Neural cell (in vitro differentiated cells): Measurements from ENCODE around the gene TRAPPC2L.

Experiments
- EP300 ChIP-seq: fragments of 450-650 bp; conservative IDR thresholded peaks from 2 replicates; pipeline ENCODE4 v1.6.1; 2014; ENCODE audit warnings: antibody characterized with exemption, mild to moderate bottlenecking, moderate library complexity; ENCODE audit not compliant: poor library complexity, severe bottlenecking
- EZH2 ChIP-seq: fragments of 200-600, 300-800 bp; shearing (Covaris generic), sonication (generic); IDR thresholded peaks from 2 replicates; pipeline ENCODE4 v1.6.1; 2014; ENCODE audit warnings: antibody characterized with exemption, low read length, borderline replicate concordance, mild to moderate bottlenecking; ENCODE audit not compliant: insufficient read depth, poor library complexity, severe bottlenecking
- SMC3 ChIP-seq: fragments of 450-650 bp; conservative IDR thresholded peaks from 2 replicates; pipeline ENCODE4 v1.6.1; 2014; ENCODE audit warnings: antibody characterized with exemption, mild to moderate bottlenecking, moderate library complexity; ENCODE audit not compliant: poor library complexity
- TAF1 ChIP-seq: IDR thresholded peaks from 2 replicates; pipeline ENCODE4 v1.6.1; 2012; ENCODE audit warnings: low read depth
- TF ChIP-seq, protein P1 (sequence below): fragments of 450-650 bp; IDR thresholded peaks from 2 replicates; pipeline ENCODE4 v1.5.1; 2014; ENCODE audit warnings: antibody characterized with exemption, mild to moderate bottlenecking, moderate library complexity; ENCODE audit not compliant: poor library complexity, severe bottlenecking
- TF ChIP-seq, protein P2 (sequence below): IDR thresholded peaks from 2 replicates; pipeline ENCODE4 v1.6.1; 2012; ENCODE audit warnings: borderline replicate concordance

DNA sequence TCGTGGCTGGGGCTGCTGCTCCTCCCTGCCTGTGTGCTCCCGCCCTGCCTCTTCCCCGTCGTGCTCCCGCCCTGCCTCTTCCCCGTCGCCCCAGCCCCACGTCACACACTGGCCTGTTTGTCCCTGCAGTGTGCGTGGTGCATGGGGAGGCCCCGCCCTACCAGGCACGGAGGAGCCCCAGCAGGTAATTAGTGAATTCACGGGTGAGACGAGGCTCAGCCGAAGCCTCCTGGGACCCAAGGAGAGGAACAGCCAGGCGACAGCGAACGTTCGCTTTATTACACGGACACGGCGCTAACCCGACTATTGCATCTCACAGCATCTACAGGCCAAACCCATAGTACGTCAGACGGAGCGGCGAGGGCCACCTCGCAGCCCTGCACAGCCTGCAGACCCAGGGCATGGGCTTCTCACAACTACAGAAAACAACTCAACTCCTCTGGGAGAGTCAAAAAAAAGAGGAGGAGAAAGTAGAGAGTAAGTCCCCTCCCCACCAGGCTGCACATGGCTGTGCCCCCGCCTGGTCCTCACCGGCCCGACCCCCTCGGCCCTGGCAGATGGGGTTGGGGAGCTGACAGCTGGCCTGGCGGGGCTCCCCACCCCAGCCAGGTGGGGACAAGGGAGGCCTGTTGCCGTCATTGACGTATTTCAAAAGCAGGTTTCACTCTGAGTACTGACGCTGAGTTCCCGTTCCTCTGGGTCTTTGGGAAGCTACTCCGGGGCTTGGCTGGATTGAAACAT lies 13.9 kb downstream of the TRAPPC2L start:
- TF ChIP-seq, protein P1, sequence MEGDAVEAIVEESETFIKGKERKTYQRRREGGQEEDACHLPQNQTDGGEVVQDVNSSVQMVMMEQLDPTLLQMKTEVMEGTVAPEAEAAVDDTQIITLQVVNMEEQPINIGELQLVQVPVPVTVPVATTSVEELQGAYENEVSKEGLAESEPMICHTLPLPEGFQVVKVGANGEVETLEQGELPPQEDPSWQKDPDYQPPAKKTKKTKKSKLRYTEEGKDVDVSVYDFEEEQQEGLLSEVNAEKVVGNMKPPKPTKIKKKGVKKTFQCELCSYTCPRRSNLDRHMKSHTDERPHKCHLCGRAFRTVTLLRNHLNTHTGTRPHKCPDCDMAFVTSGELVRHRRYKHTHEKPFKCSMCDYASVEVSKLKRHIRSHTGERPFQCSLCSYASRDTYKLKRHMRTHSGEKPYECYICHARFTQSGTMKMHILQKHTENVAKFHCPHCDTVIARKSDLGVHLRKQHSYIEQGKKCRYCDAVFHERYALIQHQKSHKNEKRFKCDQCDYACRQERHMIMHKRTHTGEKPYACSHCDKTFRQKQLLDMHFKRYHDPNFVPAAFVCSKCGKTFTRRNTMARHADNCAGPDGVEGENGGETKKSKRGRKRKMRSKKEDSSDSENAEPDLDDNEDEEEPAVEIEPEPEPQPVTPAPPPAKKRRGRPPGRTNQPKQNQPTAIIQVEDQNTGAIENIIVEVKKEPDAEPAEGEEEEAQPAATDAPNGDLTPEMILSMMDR = no peak
- TF ChIP-seq EZH2 (no peak), TAF1 (no peak), EP300 (no peak), SMC3 (no peak)
- TF ChIP-seq, protein P2, sequence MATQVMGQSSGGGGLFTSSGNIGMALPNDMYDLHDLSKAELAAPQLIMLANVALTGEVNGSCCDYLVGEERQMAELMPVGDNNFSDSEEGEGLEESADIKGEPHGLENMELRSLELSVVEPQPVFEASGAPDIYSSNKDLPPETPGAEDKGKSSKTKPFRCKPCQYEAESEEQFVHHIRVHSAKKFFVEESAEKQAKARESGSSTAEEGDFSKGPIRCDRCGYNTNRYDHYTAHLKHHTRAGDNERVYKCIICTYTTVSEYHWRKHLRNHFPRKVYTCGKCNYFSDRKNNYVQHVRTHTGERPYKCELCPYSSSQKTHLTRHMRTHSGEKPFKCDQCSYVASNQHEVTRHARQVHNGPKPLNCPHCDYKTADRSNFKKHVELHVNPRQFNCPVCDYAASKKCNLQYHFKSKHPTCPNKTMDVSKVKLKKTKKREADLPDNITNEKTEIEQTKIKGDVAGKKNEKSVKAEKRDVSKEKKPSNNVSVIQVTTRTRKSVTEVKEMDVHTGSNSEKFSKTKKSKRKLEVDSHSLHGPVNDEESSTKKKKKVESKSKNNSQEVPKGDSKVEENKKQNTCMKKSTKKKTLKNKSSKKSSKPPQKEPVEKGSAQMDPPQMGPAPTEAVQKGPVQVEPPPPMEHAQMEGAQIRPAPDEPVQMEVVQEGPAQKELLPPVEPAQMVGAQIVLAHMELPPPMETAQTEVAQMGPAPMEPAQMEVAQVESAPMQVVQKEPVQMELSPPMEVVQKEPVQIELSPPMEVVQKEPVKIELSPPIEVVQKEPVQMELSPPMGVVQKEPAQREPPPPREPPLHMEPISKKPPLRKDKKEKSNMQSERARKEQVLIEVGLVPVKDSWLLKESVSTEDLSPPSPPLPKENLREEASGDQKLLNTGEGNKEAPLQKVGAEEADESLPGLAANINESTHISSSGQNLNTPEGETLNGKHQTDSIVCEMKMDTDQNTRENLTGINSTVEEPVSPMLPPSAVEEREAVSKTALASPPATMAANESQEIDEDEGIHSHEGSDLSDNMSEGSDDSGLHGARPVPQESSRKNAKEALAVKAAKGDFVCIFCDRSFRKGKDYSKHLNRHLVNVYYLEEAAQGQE = no peak
